Esophagus squamous epithelium (tissue), 4 donors: Measurements from ENCODE around the gene SAPCD2.

Source experiments
- CTCF ChIP-seq, 6 experiments: fragments of 450-650 bp in 4 of 6; fragments of 200-600 bp in 2 of 6; sonication (generic) in 2 of 6; IDR thresholded peaks; one replicate each; pipeline ENCODE4 v1.5.1; 2016 to 2019; ENCODE audit warnings: antibody characterized with exemption in 6 of 6, mild to moderate bottlenecking in 4 of 6, moderate library complexity in 4 of 6
- POLR2A ChIP-seq, 4 donors: fragments of 450-650 bp; IDR thresholded peaks; one replicate each; pipeline ENCODE4 v1.6.1; 2017; ENCODE audit warnings: antibody characterized with exemption in 4 of 4, mild to moderate bottlenecking in 4 of 4, moderate library complexity in 3 of 4

- no peak for TF ChIP-seq CTCF (IDR thresholded peaks at IDR 0.05)
- no peak for TF ChIP-seq POLR2A (IDR thresholded peaks at IDR 0.05)
These were observed 40.0 kb upstream of the SAPCD2 start for GRCh38 chr9:137110147-137110910.
